HCT116 (cell line): ENCODE results near the gene TMEM164. TPM values are rescaled to one million over a fixed set of nuclear protein-coding genes. Genes with fewer than 3 reads are reported as not detected.

Source experiments
- ATAC-seq: fragments of 200-7000 bp; cut with Tn5 transposase; 2 replicates; pipeline ENCODE4 v1.9.1; 2020; ENCODE audit warnings: mild to moderate bottlenecking, moderate library complexity
- BruUV-seq: library from RNA; stranded (reverse); fragments of 400-500 nt; replicated peaks from 2 replicates; lab custom pipeline; 2021; lab: Mats Ljungman, UMichigan
- CTCF ChIA-PET: fragments of 300-600 bp; sonication (Branson Sonifier 250); formaldehyde crosslinking; loops from one replicate; lab custom pipeline; 2021; ENCODE audit warnings: antibody characterized with exemption; lab: Charles Lee
- POLR2A ChIA-PET: fragments of 300-600, 350-600 bp; sonication (Branson Sonifier 250); formaldehyde crosslinking; loops from one replicate; lab custom pipeline; 2021; ENCODE audit warnings: antibody characterized with exemption; lab: Charles Lee
- RAD21 ChIA-PET, 2 experiments: fragments of 300-600 bp; sonication (Branson Sonifier 250); formaldehyde crosslinking; loops; one replicate each; lab custom pipeline; 2023; ENCODE audit warnings: low total read pairs in 2 of 2; ENCODE audit not compliant: uncharacterized antibody in 2 of 2, unreplicated experiment in 2 of 2, low non-redundant PET in 1 of 2; lab: Charles Lee
- DNase-seq: peaks from one replicate; pipeline ENCODE4 v3.0.0-alpha.2; 2010; ENCODE audit warnings: low read depth, low spot score
- H2AFZ ChIP-seq: fragments of 200-600 bp; shearing (Covaris generic), sonication (generic); 2 replicates; pipeline ENCODE4 v1.6.1; 2017; ENCODE audit warnings: low read depth, mixed run types, mixed read lengths, antibody characterized with exemption, low read length; ENCODE audit not compliant: poor library complexity, severe bottlenecking
- H3K27ac ChIP-seq: 2 replicates; pipeline ENCODE4 v1.5.1; 2012; ENCODE audit warnings: low read depth, low read length
- H3K27me3 ChIP-seq: fragments of 200-600 bp; sonication (generic); 2 replicates; pipeline ENCODE4 v1.6.1; 2016; ENCODE audit warnings: mixed run types, low read length, mixed read lengths; ENCODE audit not compliant: insufficient read depth
- H3K36me3 ChIP-seq, 2 experiments: fragments of 200-500 bp in 1 of 2; fragments of 200-600 bp in 1 of 2; sonication (Bioruptor generic) in 1 of 2; sonication (generic) in 1 of 2; 2 replicates each; pipeline versions ENCODE4 v1.5.1 to v1.6.1; 2014 to 2016; ENCODE audit warnings: low read length in 2 of 2, inconsistent platforms in 1 of 2, mixed read lengths in 1 of 2, mixed run types in 1 of 2; ENCODE audit not compliant: insufficient read depth in 2 of 2, control insufficient read depth in 1 of 2
- H3K4me1 ChIP-seq, 2 experiments: fragments of 200-600 bp in 1 of 2; sonication (generic) in 1 of 2; 2 replicates each; pipeline versions ENCODE4 v1.5.1 to v1.6.1; 2012 to 2017; ENCODE audit warnings: low read length in 2 of 2, inconsistent platforms in 1 of 2, mild to moderate bottlenecking in 1 of 2, mixed read lengths in 1 of 2, mixed run types in 1 of 2, moderate library complexity in 1 of 2; ENCODE audit not compliant: insufficient read depth in 2 of 2, control insufficient read depth in 1 of 2
- H3K4me2 ChIP-seq: fragments of 200-600 bp; sonication (generic); 2 replicates; pipeline ENCODE4 v1.6.1; 2017; ENCODE audit warnings: mixed run types, low read length, mixed read lengths
- H3K4me3 ChIP-seq, 2 experiments: fragments of 200-600 bp in 1 of 2; sonication (generic) in 1 of 2; replicated peaks in 1 of 2; 2 replicates each; pipeline ENCODE4 v1.5.1; 2011 to 2016; ENCODE audit warnings: low read length in 2 of 2, control low read depth in 1 of 2, low read depth in 1 of 2, mild to moderate bottlenecking in 1 of 2, mixed read lengths in 1 of 2, mixed run types in 1 of 2
- H3K79me2 ChIP-seq: fragments of 200-600 bp; sonication (generic); 2 replicates; pipeline ENCODE4 v1.6.1; 2017; ENCODE audit warnings: mild to moderate bottlenecking, mixed run types, low read length, moderate library complexity, mixed read lengths; ENCODE audit not compliant: insufficient read depth
- H3K9ac ChIP-seq: fragments of 200-600 bp; sonication (generic); 2 replicates; pipeline ENCODE4 v1.6.1; 2016; ENCODE audit warnings: low read length, mixed read lengths
- H3K9me2 ChIP-seq: fragments of 200-600 bp; sonication (generic), shearing (Covaris generic); 2 replicates; pipeline ENCODE4 v1.6.1; 2017; ENCODE audit warnings: mixed run types, mild to moderate bottlenecking, moderate library complexity; ENCODE audit not compliant: insufficient read depth
- H3K9me3 ChIP-seq, 2 experiments: fragments of 200-500 bp in 1 of 2; fragments of 200-600 bp in 1 of 2; sonication (Bioruptor generic) in 1 of 2; sonication (generic) in 1 of 2; 2 replicates each; pipeline ENCODE4 v1.6.1; 2014 to 2017; ENCODE audit warnings: low read length in 2 of 2, mixed read lengths in 2 of 2, inconsistent platforms in 1 of 2, low read depth in 1 of 2, mild to moderate bottlenecking in 1 of 2, mixed run types in 1 of 2, moderate library complexity in 1 of 2; ENCODE audit not compliant: control insufficient read depth in 1 of 2, insufficient read depth in 1 of 2
- H4K20me1 ChIP-seq: fragments of 200-600 bp; sonication (generic), shearing (Covaris generic); 2 replicates; pipeline ENCODE4 v1.6.1; 2017; ENCODE audit warnings: mixed run types, mild to moderate bottlenecking, moderate library complexity; ENCODE audit not compliant: insufficient read depth
- CTCF ChIP-seq, 3 experiments: fragments of 200-600 bp in 1 of 3; sonication (generic) in 1 of 3; IDR thresholded peaks in 2 of 3; conservative IDR thresholded peaks in 1 of 3; 2 replicates each; pipeline ENCODE4 v1.5.1; 2012 to 2017; ENCODE audit warnings: low read depth in 2 of 3, low read length in 2 of 3, antibody characterized with exemption in 1 of 3, borderline replicate concordance in 1 of 3, control low read depth in 1 of 3, mild to moderate bottlenecking in 1 of 3, mixed read lengths in 1 of 3, mixed run types in 1 of 3, moderate library complexity in 1 of 3; ENCODE audit not compliant: insufficient read depth in 1 of 3
- EGR1 ChIP-seq: IDR thresholded peaks from 2 replicates; pipeline ENCODE4 v1.6.1; 2012; ENCODE audit warnings: low read depth
- EZH2phosphoT487 ChIP-seq: fragments of 200-600 bp; IDR thresholded peaks from 2 replicates; pipeline ENCODE4 v1.6.1; 2018; ENCODE audit warnings: antibody characterized with exemption, borderline replicate concordance
- FOSL1 ChIP-seq: IDR thresholded peaks from 2 replicates; pipeline ENCODE4 v1.6.1; 2012; ENCODE audit warnings: low read depth
- JUND ChIP-seq: IDR thresholded peaks from 2 replicates; pipeline ENCODE4 v1.6.1; 2012
- POLR2A ChIP-seq: IDR thresholded peaks from 2 replicates; pipeline ENCODE4 v1.7.0; 2011; ENCODE audit warnings: borderline replicate concordance; ENCODE audit not compliant: insufficient read depth, insufficient read length; ENCODE audit errors: extremely low read depth
- REST ChIP-seq: IDR thresholded peaks from 2 replicates; pipeline ENCODE4 v1.6.1; 2012; ENCODE audit warnings: low read depth
- SP1 ChIP-seq: IDR thresholded peaks from 2 replicates; pipeline ENCODE4 v1.6.1; 2012; ENCODE audit warnings: low read depth
- SRF ChIP-seq: IDR thresholded peaks from 2 replicates; pipeline ENCODE4 v1.6.1; 2012; ENCODE audit warnings: low read depth
- TCF7L2 ChIP-seq: IDR thresholded peaks from 2 replicates; pipeline ENCODE4 v1.7.0; 2011; ENCODE audit warnings: borderline replicate concordance, inconsistent platforms; ENCODE audit not compliant: insufficient read depth, insufficient read length; ENCODE audit errors: extremely low read depth
- YY1 ChIP-seq: IDR thresholded peaks from 2 replicates; pipeline ENCODE4 v1.6.1; 2011; ENCODE audit warnings: low read length, low read depth, moderate library complexity, mild to moderate bottlenecking; ENCODE audit not compliant: insufficient replicate concordance; ENCODE audit errors: extremely low read depth
- ZFX ChIP-seq: fragments of 450-650 bp; IDR thresholded peaks from 2 replicates; pipeline ENCODE4 v1.6.1; 2017
- ZNF274 ChIP-seq: fragments of 200-500 bp; sonication (Bioruptor generic); IDR thresholded peaks from 2 replicates; pipeline ENCODE4 v1.6.1; 2014; ENCODE audit warnings: mild to moderate bottlenecking, low read depth, low read length, inconsistent platforms
- intact Hi-C: fragments of 100-400 bp; cut with micrococcal nuclease; formaldehyde crosslinking; loops from 2 replicates; pipeline ENCODE4 v1.10.0; 2022
- total RNA-seq: library from RNA; stranded (reverse); gene quantifications from one replicate; pipeline ENCODE4 v1.2.1, GENCODE V29; 2021; ENCODE audit not compliant: unreplicated experiment
- TF ChIP-seq, protein P1 (sequence below): IDR thresholded peaks from 2 replicates; pipeline ENCODE4 v1.6.1; 2012
- TF ChIP-seq, protein P2 (sequence below): IDR thresholded peaks from 2 replicates; pipeline ENCODE4 v1.6.1; 2012

TMEM164 gene
- total RNA-seq, 1 experiment from 2014 or later, result 18.7 TPM

- H4K20me1 ChIP-seq, result no peaks in the 10 kb centered on the region
- H3K9me2 ChIP-seq, result no peaks in the 10 kb centered on the region
- no peak for DNase-seq
- intact Hi-C loops, result no loop called here
- H3K27me3 ChIP-seq, result no peaks in the 10 kb centered on the region
- H3K9ac ChIP-seq, result no peak overlapping the region
- no peak overlapping the region for H2AFZ ChIP-seq
- H3K79me2 ChIP-seq, result no peaks in the 10 kb centered on the region
- no peak for TF ChIP-seq ZNF274
- no peak overlapping the region for H3K4me3 ChIP-seq
- no peaks in the 10 kb centered on the region for H3K36me3 ChIP-seq
- no peaks in the 10 kb centered on the region for H3K4me1 ChIP-seq
- RAD21 ChIA-PET, result no interaction called here
- no peaks in the 10 kb centered on the region for H3K9me3 ChIP-seq
- no peak for ATAC-seq
- POLR2A ChIA-PET, result no interaction called here
- no peak overlapping the region for H3K4me2 ChIP-seq
- BruUV-seq, result no TSS peak
- no peak overlapping the region for H3K27ac ChIP-seq
- CTCF ChIA-PET, result no interaction called here
Observed at GRCh38 chrX:109995155-109995554, 7.8 kb upstream of the TMEM164 start.

- Histone ChIP-seq H3K9ac (no peak overlapping the region), H3K4me3 (no peak overlapping the region), H4K20me1 (no peaks in the 10 kb centered on the region), H3K4me1 (peaks cover 3 to 10% of the 10 kb centered on the region in 2 experiments; a peak in 2 of 4 replicates), H3K4me2 (no peak overlapping the region), H3K36me3 (no peaks in the 10 kb centered on the region), H3K9me3 (no peaks in the 10 kb centered on the region), H3K27ac (no peak overlapping the region), H2AFZ (no peak overlapping the region), H3K27me3 (no peaks in the 10 kb centered on the region), H3K9me2 (no peaks in the 10 kb centered on the region), H3K79me2 (no peaks in the 10 kb centered on the region)
- CTCF ChIA-PET, result no interaction called here
- intact Hi-C loops, result no loop called here
- POLR2A ChIA-PET, result no interaction called here
- RAD21 ChIA-PET, result no interaction called here
- BruUV-seq, result no TSS peak
- DNase-seq (no peak), ATAC-seq (no peak)
- TF ChIP-seq TCF7L2 (no peak), ZNF274 (no peak), EZH2phosphoT487 (no peak), EGR1 (no peak), SRF (no peak), POLR2A (no peak), JUND (no peak), ZFX (no peak), REST (no peak), FOSL1 (no peak), CTCF (IDR thresholded peaks at IDR 0.05 in 2 of 3, conservative IDR thresholded peaks at IDR 0.05 in 1 of 3; ENCODE audit: borderline replicate concordance in 1 of 3, insufficient read depth in 1 of 3, low read depth in 2 of 3, low read length in 2 of 3) (no peak), YY1 (no peak), SP1 (no peak)
- TF ChIP-seq, protein P1, sequence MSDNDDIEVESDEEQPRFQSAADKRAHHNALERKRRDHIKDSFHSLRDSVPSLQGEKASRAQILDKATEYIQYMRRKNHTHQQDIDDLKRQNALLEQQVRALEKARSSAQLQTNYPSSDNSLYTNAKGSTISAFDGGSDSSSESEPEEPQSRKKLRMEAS, result no peak
- TF ChIP-seq, protein P2, sequence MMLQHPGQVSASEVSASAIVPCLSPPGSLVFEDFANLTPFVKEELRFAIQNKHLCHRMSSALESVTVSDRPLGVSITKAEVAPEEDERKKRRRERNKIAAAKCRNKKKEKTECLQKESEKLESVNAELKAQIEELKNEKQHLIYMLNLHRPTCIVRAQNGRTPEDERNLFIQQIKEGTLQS, result no peak
Observed at GRCh38 chrX:109997786-109998452, 5.0 kb upstream of the TMEM164 start.
